ENCODE results near the gene GSTP1.
"Not testable (repeated sequence)": the region's sequence is repeated elsewhere in the genome, so short reads cannot be mapped to it uniquely, and the experiment has no call there.

GSTP1 gene

GRCh38 chr11:67611704-67612587 is 28.3 kb downstream of the GSTP1 start:
- H3K4me3 ChIP-seq (ENCODE audit: low read length): no peak overlapping the region
- no peak for TF ChIP-seq ZNF274 (IDR thresholded peaks at IDR 0.05; ENCODE audit: low read depth, low read length)

DNA sequence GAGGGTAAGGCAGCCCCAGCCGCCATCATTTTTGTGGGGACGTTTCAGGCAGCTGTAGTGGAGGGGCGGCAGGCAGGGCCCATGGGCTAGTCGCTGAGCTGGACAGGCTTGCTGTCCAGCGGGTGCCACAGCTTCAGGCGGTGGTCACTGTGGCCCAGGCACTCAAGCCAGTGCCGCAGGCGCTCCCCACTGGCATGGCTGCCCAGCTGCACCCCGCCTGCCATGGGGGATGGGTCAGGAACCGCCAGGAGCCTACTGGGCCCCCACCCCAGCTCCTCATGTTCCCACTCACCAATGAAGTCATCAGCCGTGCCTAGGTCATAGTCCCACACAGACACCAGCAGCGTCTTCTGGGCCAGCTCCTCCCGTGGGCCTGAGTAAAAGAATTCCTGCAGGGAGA is 29.1 kb downstream of the GSTP1 start:
- H3K4me3 ChIP-seq (ENCODE audit: low read length): no peak overlapping the region
- TF ChIP-seq ZNF274 (IDR thresholded peaks at IDR 0.05; ENCODE audit: low read depth, low read length): no peak

DNA sequence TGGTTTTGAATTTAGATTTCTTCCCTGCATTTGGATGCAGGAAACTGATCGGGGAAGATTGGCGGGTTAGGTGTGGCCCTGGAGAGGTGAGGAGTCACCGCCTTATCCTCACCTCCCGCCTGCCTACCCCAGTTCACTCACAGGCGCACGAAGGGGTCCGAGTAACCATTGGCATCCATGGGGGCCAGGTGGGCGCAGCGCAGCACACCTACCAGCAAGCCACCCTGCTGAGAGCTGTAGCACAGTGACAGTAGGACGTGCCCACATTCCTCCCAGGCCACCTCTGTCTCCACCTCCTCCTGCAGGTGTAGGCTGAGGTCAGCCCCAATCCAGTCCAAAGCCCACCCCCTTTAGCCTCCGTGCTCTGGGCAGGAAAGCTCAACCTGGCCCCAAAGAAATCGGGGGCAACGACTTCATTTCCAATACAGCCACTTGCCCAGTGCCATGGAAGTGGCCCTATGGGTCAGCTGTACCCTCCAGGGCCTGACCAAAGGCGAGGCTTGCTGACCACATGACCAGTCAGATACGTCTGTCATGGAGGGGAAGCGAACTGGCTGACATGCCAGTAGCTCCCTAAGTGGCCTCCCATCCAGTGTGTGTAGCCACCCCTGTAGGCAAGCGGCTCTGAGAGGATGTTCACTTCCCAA is 29.8 kb downstream of the GSTP1 start:
- no peak for TF ChIP-seq ZNF274 (IDR thresholded peaks at IDR 0.05; ENCODE audit: low read depth, low read length)
- H3K4me3 ChIP-seq (ENCODE audit: low read length): no peak overlapping the region

- no peak for TF ChIP-seq ZNF274 (IDR thresholded peaks at IDR 0.05; ENCODE audit: low read depth, low read length)
Observed at GRCh38 chr11:67613960-67614715, 30.5 kb downstream of the GSTP1 start.

GRCh38 chr11:67614730-67615714 is 31.4 kb downstream of the GSTP1 start:
- H3K4me3 ChIP-seq (ENCODE audit: low read length): no peak overlapping the region; the same call in 1 of the 2 replicates
- no peak for TF ChIP-seq ZNF274 (IDR thresholded peaks at IDR 0.05; ENCODE audit: low read depth, low read length)

More at GRCh38 chr11:67613960-67614715, 30.5 kb downstream of the GSTP1 start:
- peak overlapping the region; percentile 7; the same call in 1 of the 2 replicates for H3K4me3 ChIP-seq (ENCODE audit: low read length)

- H3K4me3 ChIP-seq (ENCODE audit: low read length): no peak overlapping the region
- TF ChIP-seq ZNF274 (IDR thresholded peaks at IDR 0.05; ENCODE audit: low read depth, low read length): no peak
Observed at GRCh38 chr11:67615728-67616430, 32.3 kb downstream of the GSTP1 start.

GRCh38 chr11:67616431-67617242 is 33.0 kb downstream of the GSTP1 start:
- no peak overlapping the region for H3K4me3 ChIP-seq (ENCODE audit: low read length)
- no peak for TF ChIP-seq ZNF274 (IDR thresholded peaks at IDR 0.05; ENCODE audit: low read depth, low read length)

DNA sequence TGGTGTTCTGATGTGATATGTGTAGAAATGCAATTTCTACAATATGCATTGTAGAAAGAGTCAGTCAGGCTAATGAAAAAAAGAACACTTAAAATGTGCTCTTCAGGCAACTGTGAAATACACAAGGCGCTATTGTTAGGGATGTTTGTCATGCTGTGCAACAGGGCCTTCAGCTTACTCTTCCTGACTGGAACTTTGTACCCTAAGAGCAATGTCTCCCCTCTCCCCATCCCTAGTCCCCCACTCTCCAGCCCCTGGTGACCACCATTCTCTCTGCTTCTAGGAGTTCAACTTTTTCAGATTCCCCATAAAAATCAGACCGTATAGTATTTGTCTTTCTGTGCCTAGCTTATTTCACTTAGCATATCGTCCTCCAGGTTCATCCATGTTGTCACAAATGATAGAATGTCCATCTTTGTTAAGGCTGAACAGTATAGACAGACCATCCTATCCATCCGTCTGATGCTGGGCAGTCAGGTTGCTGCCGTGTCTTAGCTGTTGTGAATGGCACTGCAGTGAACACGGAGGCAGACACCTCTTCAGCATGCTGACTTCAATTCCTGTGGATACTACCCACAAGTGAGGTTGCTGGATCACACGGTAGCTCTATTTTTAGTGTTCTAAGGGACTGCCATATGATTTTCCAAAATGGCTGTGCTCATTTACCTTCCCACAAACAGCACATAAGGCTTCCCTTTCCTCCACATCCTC is 33.8 kb downstream of the GSTP1 start:
- no peak for TF ChIP-seq ZNF274 (IDR thresholded peaks at IDR 0.05; ENCODE audit: low read depth, low read length)

GRCh38 chr11:67618901-67619659 is 35.5 kb downstream of the GSTP1 start:
- not testable (repeated sequence) for H3K4me3 ChIP-seq (ENCODE audit: low read length)

More for the DNA sequence above, 33.8 kb downstream of the GSTP1 start:
- no peak overlapping the region for H3K4me3 ChIP-seq (ENCODE audit: low read length)

- H3K4me3 ChIP-seq (ENCODE audit: low read length): not testable (repeated sequence)
Observed at GRCh38 chr11:67619683-67620618, 36.3 kb downstream of the GSTP1 start.

DNA sequence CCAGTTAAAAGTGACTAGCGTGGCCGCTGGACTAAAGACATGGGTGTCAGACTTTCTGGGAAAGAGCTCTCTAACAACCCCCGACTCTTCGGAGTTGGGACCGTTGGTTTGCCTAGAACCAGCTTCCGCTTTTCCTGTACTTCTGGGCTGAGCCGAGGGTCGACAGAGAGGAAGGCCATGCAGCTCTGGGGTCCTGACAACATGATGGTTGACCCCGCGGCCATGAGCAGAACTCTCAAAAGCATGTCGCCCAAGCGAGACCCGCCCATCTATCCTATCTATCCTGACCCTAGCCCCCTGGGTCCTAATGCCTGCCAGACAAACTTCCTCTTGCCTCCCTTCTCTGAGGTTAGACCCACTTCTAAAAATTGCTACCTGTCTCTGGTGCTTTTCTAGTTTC is 37.0 kb downstream of the GSTP1 start:
- not testable (repeated sequence) for H3K4me3 ChIP-seq (ENCODE audit: low read length)

DNA sequence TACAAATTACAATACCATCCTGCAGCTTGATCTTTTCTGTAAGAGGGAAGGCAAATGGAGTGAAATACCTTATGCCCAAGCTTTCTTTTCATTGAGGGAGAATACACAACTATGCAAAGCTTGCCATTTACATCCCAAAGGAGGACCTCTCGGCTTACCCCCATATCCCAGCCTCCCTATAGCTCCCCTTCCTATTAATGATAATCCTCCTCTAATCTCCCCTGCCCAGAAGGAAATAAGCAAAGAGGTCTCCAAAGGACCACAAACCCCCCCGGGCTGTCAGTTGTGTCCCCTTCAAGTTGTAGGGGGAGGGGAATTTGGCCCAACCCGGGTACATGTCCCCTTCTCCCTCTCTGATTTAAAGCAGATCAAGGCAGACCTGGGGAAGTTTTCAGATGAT is 38.3 kb downstream of the GSTP1 start:
- not testable (repeated sequence) for H3K4me3 ChIP-seq (ENCODE audit: low read length)

DNA sequence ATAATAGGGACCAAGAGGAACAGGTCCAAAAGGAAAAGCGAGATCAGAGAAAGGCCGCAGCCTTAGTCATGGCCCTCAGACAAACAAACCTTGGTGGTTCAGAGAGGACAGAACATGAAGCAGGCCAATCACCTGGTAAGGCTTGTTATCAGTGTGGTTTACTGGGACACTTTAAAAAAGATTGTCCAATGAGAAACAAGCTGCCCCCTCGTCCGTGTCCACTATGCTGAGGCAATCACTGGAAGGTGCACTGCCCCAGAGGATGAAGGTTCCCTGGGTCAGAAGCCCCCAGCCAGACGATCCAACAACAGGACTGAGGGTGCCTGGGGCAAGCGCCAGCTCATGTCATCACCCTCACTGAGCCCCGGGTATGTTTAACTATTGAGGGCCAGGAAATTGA is 39.3 kb downstream of the GSTP1 start:
- not testable (repeated sequence) for H3K4me3 ChIP-seq (ENCODE audit: low read length)

GRCh38 chr11:67623795-67624194 is 40.2 kb downstream of the GSTP1 start:
- H3K4me3 ChIP-seq (ENCODE audit: low read length): not testable (repeated sequence)

GRCh38 chr11:67626131-67626833 is 42.7 kb downstream of the GSTP1 start:
- not testable (repeated sequence) for H3K4me3 ChIP-seq (ENCODE audit: low read length)

Measured in GM08714 (cell line).